Esophagus muscularis mucosa (tissue), 3 donors: ENCODE measurements around the gene UFC1.

Experiments used
- POLR2A ChIP-seq: fragments of 450-650 bp; IDR thresholded peaks from one replicate; pipeline ENCODE4 v1.6.1; 2017; ENCODE audit warnings: antibody characterized with exemption, moderate library complexity, mild to moderate bottlenecking, low read depth
- POLR2AphosphoS5 ChIP-seq, 2 donors: sonication (generic); formaldehyde crosslinking; IDR thresholded peaks; one replicate each; pipeline ENCODE4 v1.6.1; 2017; ENCODE audit warnings: antibody characterized with exemption in 2 of 2
- TF ChIP-seq, protein P1 (sequence below), 3 experiments: fragments of 200-600 bp in 2 of 3; fragments of 450-650 bp in 1 of 3; sonication (generic) in 2 of 3; IDR thresholded peaks; one replicate each; pipeline ENCODE4 v1.5.1; 2017 to 2019; ENCODE audit warnings: antibody characterized with exemption in 3 of 3, mild to moderate bottlenecking in 2 of 3, moderate library complexity in 1 of 3

DNA sequence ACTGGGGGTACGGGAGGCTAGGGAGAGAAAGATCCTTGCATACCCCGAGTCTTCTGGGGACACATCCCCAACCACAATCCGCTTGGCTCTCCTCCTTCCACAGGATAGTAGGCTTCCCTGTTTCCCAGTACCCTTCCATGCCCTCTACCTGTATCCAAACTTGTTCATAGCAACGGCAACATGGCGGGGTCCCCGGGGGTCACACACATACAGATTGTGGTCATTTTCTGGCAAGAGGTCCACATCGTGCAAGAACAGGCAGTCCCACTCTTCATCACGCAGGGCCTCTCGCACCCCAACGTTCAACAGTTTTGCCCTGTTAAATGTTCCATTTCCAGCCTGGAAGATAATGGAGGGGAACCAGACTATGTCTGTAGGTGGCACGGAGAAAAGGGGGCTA, 19.9 kb downstream of the UFC1 start:
- TF ChIP-seq, protein P1, sequence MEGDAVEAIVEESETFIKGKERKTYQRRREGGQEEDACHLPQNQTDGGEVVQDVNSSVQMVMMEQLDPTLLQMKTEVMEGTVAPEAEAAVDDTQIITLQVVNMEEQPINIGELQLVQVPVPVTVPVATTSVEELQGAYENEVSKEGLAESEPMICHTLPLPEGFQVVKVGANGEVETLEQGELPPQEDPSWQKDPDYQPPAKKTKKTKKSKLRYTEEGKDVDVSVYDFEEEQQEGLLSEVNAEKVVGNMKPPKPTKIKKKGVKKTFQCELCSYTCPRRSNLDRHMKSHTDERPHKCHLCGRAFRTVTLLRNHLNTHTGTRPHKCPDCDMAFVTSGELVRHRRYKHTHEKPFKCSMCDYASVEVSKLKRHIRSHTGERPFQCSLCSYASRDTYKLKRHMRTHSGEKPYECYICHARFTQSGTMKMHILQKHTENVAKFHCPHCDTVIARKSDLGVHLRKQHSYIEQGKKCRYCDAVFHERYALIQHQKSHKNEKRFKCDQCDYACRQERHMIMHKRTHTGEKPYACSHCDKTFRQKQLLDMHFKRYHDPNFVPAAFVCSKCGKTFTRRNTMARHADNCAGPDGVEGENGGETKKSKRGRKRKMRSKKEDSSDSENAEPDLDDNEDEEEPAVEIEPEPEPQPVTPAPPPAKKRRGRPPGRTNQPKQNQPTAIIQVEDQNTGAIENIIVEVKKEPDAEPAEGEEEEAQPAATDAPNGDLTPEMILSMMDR (IDR thresholded peaks at IDR 0.05): no peak
- no peak for TF ChIP-seq POLR2AphosphoS5 (IDR thresholded peaks at IDR 0.05)
- TF ChIP-seq POLR2A: no peak
